Measurements from ENCODE around the gene HS3ST4. TPM values are rescaled to one million over a fixed set of nuclear protein-coding genes. Genes with fewer than 3 reads are reported as not detected.

Gene HS3ST4
- total and polyA plus RNA-seq, 2 of the 8 experiments (the other 6 are each of a cell fraction or from before 2014, with no cell fraction given): 1.9 to 3.3 TPM

DNA sequence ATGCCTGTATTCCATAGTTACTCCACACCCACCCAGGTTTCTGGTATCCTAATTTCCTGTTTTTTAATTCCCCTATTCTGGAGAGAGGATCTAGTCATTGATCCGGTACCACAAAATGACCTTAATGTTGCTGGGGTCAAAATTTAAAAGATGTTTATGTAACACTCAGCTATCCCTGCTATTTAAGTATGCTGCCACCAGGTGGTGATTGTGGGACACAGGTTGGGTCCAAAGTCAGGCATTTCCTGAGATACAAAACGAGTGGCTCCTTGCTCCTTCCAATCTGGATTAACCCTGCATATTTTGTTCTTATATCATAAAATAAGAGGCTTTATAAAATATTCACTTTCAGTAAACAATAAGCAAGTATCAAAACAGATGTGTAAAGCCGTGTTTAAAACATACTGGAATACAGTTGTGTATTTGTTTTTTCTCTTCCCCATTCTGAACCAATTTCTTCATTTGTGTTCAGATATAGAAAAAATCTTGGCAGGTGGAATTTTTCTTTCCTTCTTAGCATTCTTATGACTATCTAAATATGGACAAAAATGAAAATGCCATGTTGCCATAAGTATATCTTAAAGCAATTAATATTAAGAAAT lies 16.3 kb downstream of the HS3ST4 start:
- Histone ChIP-seq H2BK12ac (ENCODE audit: low read depth, low read length) (no peak overlapping the region), H2AFZ (ENCODE audit: low read length) (no peak overlapping the region), H3K18ac (ENCODE audit: extremely low read depth, low read length) (no peak overlapping the region), H3K9me3 (ENCODE audit: insufficient read depth in 2 of 2, low read depth in 1 of 2, low read length in 1 of 2) (peaks cover 0 to 3% of the 10 kb centered on the region in 2 experiments; a peak in 1 of 4 replicates), H4K8ac (ENCODE audit: extremely low read depth, insufficient read depth, low read length) (no peak overlapping the region), H2BK15ac (ENCODE audit: low read length) (no peak overlapping the region), H3K4me1 (replicated peaks in 1 of 4; ENCODE audit: control insufficient read depth in 3 of 4, insufficient read depth in 4 of 4, low read length in 3 of 4) (peaks cover 0 to 6% (median 0%) of the 10 kb centered on the region in 4 experiments; a peak in 4 of 7 replicates), H3K27me3 (replicated peaks in 1 of 4; ENCODE audit: control insufficient read depth in 3 of 4, extremely low read depth in 1 of 4, insufficient read depth in 3 of 4, low read length in 3 of 4) (no peaks in the 10 kb centered on the region), H2BK20ac (ENCODE audit: low read length) (no peak overlapping the region), H3K4ac (replicated peaks; ENCODE audit: insufficient read length, low read depth, low read length) (no peak overlapping the region), H4K5ac (ENCODE audit: insufficient read length, low read depth, low read length) (no peak overlapping the region), H4K20me1 (replicated peaks in 1 of 2; ENCODE audit: control insufficient read depth in 1 of 2, insufficient read depth in 2 of 2, low read length in 2 of 2) (no peaks in the 10 kb centered on the region), H4K91ac (replicated peaks; ENCODE audit: insufficient read length, low read length) (no peak overlapping the region), H3K14ac (ENCODE audit: insufficient read length) (no peak overlapping the region), H3K9ac (replicated peaks in 1 of 4; ENCODE audit: extremely low read depth in 1 of 4, low read depth in 3 of 4, low read length in 3 of 4) (no peak overlapping the region), H2AK5ac (ENCODE audit: low read depth, low read length) (no peak overlapping the region), H3K79me1 (ENCODE audit: low read depth, low read length) (no peaks in the 10 kb centered on the region), H3K4me3 (ENCODE audit: extremely low read depth in 1 of 4, insufficient read depth in 2 of 4, low read depth in 3 of 4, low read length in 4 of 4) (no peak overlapping the region), H3K27ac (ENCODE audit: low read depth, low read length) (no peak overlapping the region), H3K23me2 (ENCODE audit: low read depth, low read length) (no peaks in the 10 kb centered on the region), H3K56ac (replicated peaks; ENCODE audit: insufficient read length, low read depth, low read length) (no peak overlapping the region), H3K79me2 (ENCODE audit: control insufficient read depth in 1 of 2, insufficient read depth in 2 of 2, low read length in 2 of 2) (no peaks in the 10 kb centered on the region; a peak in 1 of 4 replicates), H3K4me2 (ENCODE audit: insufficient read depth in 1 of 2, low read depth in 2 of 2, low read length in 2 of 2) (no peak overlapping the region), H2BK120ac (replicated peaks; ENCODE audit: low read depth, low read length) (no peak overlapping the region), H2BK5ac (ENCODE audit: low read depth, low read length) (no peak overlapping the region), H3K23ac (ENCODE audit: insufficient read length) (no peak overlapping the region), H3K36me3 (ENCODE audit: control insufficient read depth in 2 of 4, insufficient read depth in 4 of 4, low read length in 3 of 4) (no peaks in the 10 kb centered on the region)
- DNase-seq (ENCODE audit: low read depth in 1 of 2, low spot score in 2 of 2) (peak in 1 of 2 experiments; percentile 55), FAIRE-seq (peak; percentile 91)
- peak; percentile 83 to 85 for TF ChIP-seq RAD21 (IDR thresholded peaks at IDR 0.05 in 1 of 2, conservative IDR thresholded peaks at IDR 0.05 in 1 of 2; ENCODE audit: low read depth in 2 of 2, low read length in 2 of 2)
- no peak for TF ChIP-seq HDAC6 (IDR thresholded peaks at IDR 0.05; ENCODE audit: low read depth, low read length)
- TF ChIP-seq, protein P1, sequence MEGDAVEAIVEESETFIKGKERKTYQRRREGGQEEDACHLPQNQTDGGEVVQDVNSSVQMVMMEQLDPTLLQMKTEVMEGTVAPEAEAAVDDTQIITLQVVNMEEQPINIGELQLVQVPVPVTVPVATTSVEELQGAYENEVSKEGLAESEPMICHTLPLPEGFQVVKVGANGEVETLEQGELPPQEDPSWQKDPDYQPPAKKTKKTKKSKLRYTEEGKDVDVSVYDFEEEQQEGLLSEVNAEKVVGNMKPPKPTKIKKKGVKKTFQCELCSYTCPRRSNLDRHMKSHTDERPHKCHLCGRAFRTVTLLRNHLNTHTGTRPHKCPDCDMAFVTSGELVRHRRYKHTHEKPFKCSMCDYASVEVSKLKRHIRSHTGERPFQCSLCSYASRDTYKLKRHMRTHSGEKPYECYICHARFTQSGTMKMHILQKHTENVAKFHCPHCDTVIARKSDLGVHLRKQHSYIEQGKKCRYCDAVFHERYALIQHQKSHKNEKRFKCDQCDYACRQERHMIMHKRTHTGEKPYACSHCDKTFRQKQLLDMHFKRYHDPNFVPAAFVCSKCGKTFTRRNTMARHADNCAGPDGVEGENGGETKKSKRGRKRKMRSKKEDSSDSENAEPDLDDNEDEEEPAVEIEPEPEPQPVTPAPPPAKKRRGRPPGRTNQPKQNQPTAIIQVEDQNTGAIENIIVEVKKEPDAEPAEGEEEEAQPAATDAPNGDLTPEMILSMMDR (IDR thresholded peaks at IDR 0.05; ENCODE audit: control extremely low read depth in 1 of 3, insufficient read depth in 1 of 3, low read depth in 1 of 3, low read length in 3 of 3): peak; percentile 34 to 80 (median 66); a peak in 3 of 4 replicates
- TF ChIP-seq RXRA (IDR thresholded peaks at IDR 0.05; ENCODE audit: insufficient read depth, low read depth, low read length): no peak
- TF ChIP-seq TAF1 (IDR thresholded peaks at IDR 0.05; ENCODE audit: low read depth, low read length): no peak
- no peak for TF ChIP-seq TCF12 (IDR thresholded peaks at IDR 0.05; ENCODE audit: low read depth, low read length)
- 0 out of 2 replicates have a peak, but pooled peaks have one; percentile 10 for TF ChIP-seq KDM1A (IDR thresholded peaks at IDR 0.05; ENCODE audit: borderline replicate concordance, low read length)
- TF ChIP-seq RBBP5 (IDR thresholded peaks at IDR 0.05; ENCODE audit: borderline replicate concordance, low read depth, low read length): no peak
- POLR2A ChIA-PET (ENCODE audit: partially characterized antibody): interaction anchor here (1.0 to 1.2 kb wide), 2 partner anchors 14 to 34 kb away, joined by 3 to 4 read pairs; no protein-coding TSS in a partner anchor
- WGBS, 2 experiments (ENCODE audit: extremely low coverage in 1 of 2, insufficient coverage in 1 of 2, insufficient read length in 1 of 2, insufficient replicate concordance in 2 of 2, low coverage in 1 of 2, low lambda C conversion rate in 2 of 2, missing lambda C conversion rate in 1 of 2): 73% methylated on average over 3 of the region's 3 CpGs; no CpG with 5 or more reads in 1 of the 2 experiments
- CTCF ChIA-PET (ENCODE audit: partially characterized antibody): interaction anchor here (0.8 to 1.2 kb wide), 7 partner anchors 8 to 1047 kb away, joined by 3 read pairs; no protein-coding TSS in a partner anchor
